ENCODE data around the gene GPBP1. TPM values are rescaled to one million over a fixed set of nuclear protein-coding genes. Genes with fewer than 3 reads are reported as not detected.

The GPBP1 gene
- total RNA-seq, 1 experiment from 2014 or later: 112 TPM

DNA sequence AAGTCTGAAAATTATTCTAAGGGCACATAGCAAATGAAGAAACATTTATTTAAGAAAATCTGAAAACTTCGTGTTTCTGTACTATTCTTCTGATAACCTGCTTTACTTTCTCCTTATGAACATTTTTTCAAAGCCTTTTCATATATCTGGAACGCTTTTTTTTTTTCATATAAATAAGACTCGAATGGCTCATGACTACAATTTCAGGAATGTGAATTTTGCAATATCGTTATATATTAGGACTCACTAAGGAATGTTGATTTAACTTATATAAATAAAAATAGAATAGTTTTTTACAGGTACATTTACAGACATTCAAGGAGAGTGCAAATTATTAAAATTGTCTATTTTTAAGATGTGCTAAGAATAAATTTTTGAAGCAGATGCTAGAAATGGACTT, 42.9 kb downstream of the GPBP1 start:
- no peaks in the 10 kb centered on the region for H3K4me1 ChIP-seq (ENCODE audit: insufficient read depth, low read length)
- no peaks in the 10 kb centered on the region for H3K23me2 ChIP-seq (ENCODE audit: insufficient read length, low read depth, low read length, poor library complexity, severe bottlenecking)
- H2BK12ac ChIP-seq (ENCODE audit: insufficient read length, low read depth, low read length): no peak overlapping the region
- H4K8ac ChIP-seq (replicated peaks; ENCODE audit: insufficient read length, low read depth, low read length): no peak overlapping the region
- no peak overlapping the region for H3K9ac ChIP-seq (ENCODE audit: extremely low read depth, insufficient read length, low read length)
- peaks cover 16 to 20% of the 10 kb centered on the region in 2 experiments; a peak in 3 of 4 replicates for H3K4me1 Mint-ChIP-seq
- H3K36me3 Mint-ChIP-seq (ENCODE audit: insufficient read depth in 1 of 3, low read depth in 3 of 3): peaks cover 27 to 53% (median 41%) of the 10 kb centered on the region in 3 experiments
- H3K27ac ChIP-seq (ENCODE audit: insufficient read length, low read depth, low read length): no peak overlapping the region
- no peaks in the 10 kb centered on the region for H3K27me3 Mint-ChIP-seq (ENCODE audit: low read depth)
- H4K91ac ChIP-seq (ENCODE audit: insufficient read length, low read depth, low read length): no peak overlapping the region
- H3K9me3 ChIP-seq (ENCODE audit: control insufficient read depth, low read depth, low read length): no peaks in the 10 kb centered on the region
- DNase-seq: no peak
- no peak overlapping the region for H3K23ac ChIP-seq (ENCODE audit: insufficient read length, low read depth, low read length)
- no peaks in the 10 kb centered on the region for H4K20me1 ChIP-seq (ENCODE audit: control insufficient read depth, insufficient read depth, insufficient read length)
- no peak overlapping the region for H3K27ac Mint-ChIP-seq
- H2BK120ac ChIP-seq (ENCODE audit: low read depth, low read length, poor library complexity, severe bottlenecking): no peak overlapping the region
- H3K27me3 ChIP-seq (ENCODE audit: insufficient read depth, low read length): no peaks in the 10 kb centered on the region
- WGBS (ENCODE audit: extremely low coverage, insufficient read length, low lambda C conversion rate): no CpG with 5 or more reads among the region's 4 CpGs
- H3K18ac ChIP-seq (ENCODE audit: insufficient read length, low read depth, low read length): no peak overlapping the region
- no peak overlapping the region for H3K14ac ChIP-seq (ENCODE audit: insufficient read depth, low read length)
- no peak overlapping the region for H3T11ph ChIP-seq (ENCODE audit: low read length)
- H2AK5ac ChIP-seq (ENCODE audit: insufficient read length, low read length): no peak overlapping the region
- H3K9me3 Mint-ChIP-seq: no peaks in the 10 kb centered on the region
- H2BK15ac ChIP-seq (ENCODE audit: low read depth, low read length): no peak overlapping the region
- H3K4ac ChIP-seq (ENCODE audit: low read depth, low read length): no peak overlapping the region
- H3K79me2 ChIP-seq (ENCODE audit: insufficient read depth, low read length): peaks cover 32% of the 10 kb centered on the region; the same call in 1 of the 2 replicates
- TF ChIP-seq, protein P1, sequence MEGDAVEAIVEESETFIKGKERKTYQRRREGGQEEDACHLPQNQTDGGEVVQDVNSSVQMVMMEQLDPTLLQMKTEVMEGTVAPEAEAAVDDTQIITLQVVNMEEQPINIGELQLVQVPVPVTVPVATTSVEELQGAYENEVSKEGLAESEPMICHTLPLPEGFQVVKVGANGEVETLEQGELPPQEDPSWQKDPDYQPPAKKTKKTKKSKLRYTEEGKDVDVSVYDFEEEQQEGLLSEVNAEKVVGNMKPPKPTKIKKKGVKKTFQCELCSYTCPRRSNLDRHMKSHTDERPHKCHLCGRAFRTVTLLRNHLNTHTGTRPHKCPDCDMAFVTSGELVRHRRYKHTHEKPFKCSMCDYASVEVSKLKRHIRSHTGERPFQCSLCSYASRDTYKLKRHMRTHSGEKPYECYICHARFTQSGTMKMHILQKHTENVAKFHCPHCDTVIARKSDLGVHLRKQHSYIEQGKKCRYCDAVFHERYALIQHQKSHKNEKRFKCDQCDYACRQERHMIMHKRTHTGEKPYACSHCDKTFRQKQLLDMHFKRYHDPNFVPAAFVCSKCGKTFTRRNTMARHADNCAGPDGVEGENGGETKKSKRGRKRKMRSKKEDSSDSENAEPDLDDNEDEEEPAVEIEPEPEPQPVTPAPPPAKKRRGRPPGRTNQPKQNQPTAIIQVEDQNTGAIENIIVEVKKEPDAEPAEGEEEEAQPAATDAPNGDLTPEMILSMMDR (conservative IDR thresholded peaks at IDR 0.05): no peak
- no peak overlapping the region for H3K4me3 Mint-ChIP-seq
- no peak overlapping the region for H2BK5ac ChIP-seq (ENCODE audit: insufficient read length, low read length)
- H4K5ac ChIP-seq (ENCODE audit: insufficient read length, low read depth, low read length): no peak overlapping the region
- H2BK20ac ChIP-seq (ENCODE audit: low read depth, low read length, poor library complexity, severe bottlenecking): no peak overlapping the region
- peaks cover 7% of the 10 kb centered on the region for H3K79me1 ChIP-seq (ENCODE audit: insufficient read depth, low read depth, low read length, poor library complexity, severe bottlenecking)
- no peak overlapping the region for H3K56ac ChIP-seq (ENCODE audit: insufficient read length, low read depth, low read length)
- no peak overlapping the region for H2AFZ ChIP-seq (ENCODE audit: low read length)
- no peak overlapping the region for H3K4me2 ChIP-seq (ENCODE audit: insufficient read depth, insufficient read length, low read length)
